H1 (cell line): Measurements from ENCODE around the gene SPANXN4. TPM values are rescaled to one million over a fixed set of nuclear protein-coding genes. Genes with fewer than 3 reads are reported as not detected.

Experiments used
- ASH2L ChIP-seq: fragments of 200-600, 300-600 bp; sonication (generic); IDR thresholded peaks from one replicate; pipeline ENCODE4 v1.7.1; 2017; ENCODE audit warnings: low read length
- BRCA1 ChIP-seq: IDR thresholded peaks from 2 replicates; pipeline ENCODE4 v1.6.1; 2012; ENCODE audit warnings: low read depth, low read length, improper control_type of control experiment
- CBX8 ChIP-seq: fragments of 300-800, 300-1000 bp; sonication (generic); IDR thresholded peaks from 2 replicates; pipeline ENCODE4 v1.7.1; 2016; ENCODE audit warnings: low read depth, low read length, borderline replicate concordance
- CHD7 ChIP-seq: fragments of 300-600 bp; sonication (generic); IDR thresholded peaks from 2 replicates; pipeline ENCODE4 v1.7.1; 2012; ENCODE audit warnings: low read length, moderate library complexity, mild to moderate bottlenecking, inconsistent platforms; ENCODE audit not compliant: insufficient replicate concordance
- HDAC6 ChIP-seq: IDR thresholded peaks from one replicate; pipeline ENCODE4 v1.7.1; 2012; ENCODE audit warnings: low read depth, mild to moderate bottlenecking, inconsistent platforms, low read length, moderate library complexity
- JUN ChIP-seq: IDR thresholded peaks from 2 replicates; pipeline ENCODE4 v1.6.1; 2011; ENCODE audit warnings: low read depth, mild to moderate bottlenecking, improper control_type of control experiment, low read length
- NRF1 ChIP-seq: IDR thresholded peaks from 2 replicates; pipeline ENCODE4 v1.6.1; 2011; ENCODE audit warnings: mild to moderate bottlenecking, low read depth, low read length, improper control_type of control experiment
- POLR2A ChIP-seq, 2 experiments: IDR thresholded peaks; 1 replicate in 1 of 2; 2 replicates in 1 of 2; pipeline ENCODE4 v1.6.1; 2011; ENCODE audit warnings: low read depth in 2 of 2, low read length in 2 of 2, mild to moderate bottlenecking in 2 of 2; ENCODE audit errors: control extremely low read depth in 1 of 2
- SAP30 ChIP-seq: fragments of 300-600 bp; sonication (generic); IDR thresholded peaks from 2 replicates; pipeline ENCODE4 v1.7.1; 2012; ENCODE audit warnings: low read length, moderate library complexity, mild to moderate bottlenecking, inconsistent platforms; ENCODE audit not compliant: insufficient read depth, insufficient replicate concordance
- SIRT6 ChIP-seq: IDR thresholded peaks from one replicate; pipeline ENCODE4 v1.7.1; 2012; ENCODE audit warnings: low read length, inconsistent platforms
- SP1 ChIP-seq: IDR thresholded peaks from 2 replicates; pipeline ENCODE4 v1.6.1; 2011; ENCODE audit warnings: low read depth, low read length
- TAF7 ChIP-seq: optimal IDR thresholded peaks from 2 replicates; pipeline ENCODE3; 2011; ENCODE audit warnings: low read depth, mild to moderate bottlenecking, inconsistent platforms, low read length, moderate library complexity, borderline replicate concordance
- polyA plus RNA-seq, 7 experiments: library from polyadenylated mRNA; depleted of rRNA in 3 of 7; stranded (reverse) in 5 of 7; unstranded in 2 of 7; fragments of >200 nt in 5 of 7; fragments of 200-250 nt in 2 of 7; gene quantifications; 1 replicate in 5 of 7; 2 replicates in 1 of 7; 4 replicates in 1 of 7; pipeline versions ENCODE4 v1.2.1 to v1.2.3, GENCODE V29; 2011 to 2013; ENCODE audit warnings: missing spikeins in 2 of 7, mixed read lengths in 2 of 7
- total RNA-seq: library from RNA; stranded (reverse); fragmentation: NEBNext Ultra II Directional; extraction: Animal tissue kit (Norgen Biotek cat#: 25700); gene quantifications from 2 replicates; pipeline ENCODE4 v1.2.1, GENCODE V29; 2021

Gene SPANXN4
- total and polyA plus RNA-seq, 2 of the 8 experiments (the other 6 are each of a cell fraction or from before 2014, with no cell fraction given), result not detected

GRCh38 chrX:142998447-142999198 is 27.1 kb upstream of the SPANXN4 start (continued):
- no peak for TF ChIP-seq CHD7
- TF ChIP-seq POLR2A (IDR thresholded peaks at IDR 0.05; ENCODE audit: control extremely low read depth in 1 of 2, low read depth in 2 of 2, low read length in 2 of 2), result no peak
- no peak for TF ChIP-seq TAF7
- TF ChIP-seq SP1, result no peak
- TF ChIP-seq SIRT6, result no peak
- no peak for TF ChIP-seq BRCA1
- no peak for TF ChIP-seq SAP30
- TF ChIP-seq ASH2L, result no peak
- no peak for TF ChIP-seq NRF1
- TF ChIP-seq JUN, result no peak
- TF ChIP-seq HDAC6, result no peak
- no peak for TF ChIP-seq CBX8
